Thoracic aorta (tissue), 2 donors: ENCODE results near the gene SLC24A3. TPM values are rescaled to one million over a fixed set of nuclear protein-coding genes. Genes with fewer than 3 reads are reported as not detected.

Source experiments
- ATAC-seq: fragments of 150-250 bp; one replicate; pipeline ENCODE4 v1.8.0; 2017; ENCODE audit warnings: low read depth; ENCODE audit not compliant: insufficient number of reproducible peaks, low FRiP score
- DNase-seq: peaks from one replicate; pipeline ENCODE4 v3.0.0-alpha.2; 2020; ENCODE audit warnings: low spot score
- H3K27ac ChIP-seq, 2 donors: fragments of 200-600 bp; sonication (generic); 1 replicate in 1 of 2; 2 replicates in 1 of 2; pipeline ENCODE4 v1.5.1; 2016; ENCODE audit warnings: mild to moderate bottlenecking in 2 of 2, moderate library complexity in 2 of 2
- H3K27me3 ChIP-seq: fragments of 200-600 bp; sonication (generic); replicated peaks from 2 replicates; pipeline ENCODE4 v1.6.0; 2016; ENCODE audit warnings: mild to moderate bottlenecking; ENCODE audit not compliant: insufficient read depth
- H3K36me3 ChIP-seq: fragments of 200-600 bp; sonication (generic); one replicate; pipeline ENCODE4 v1.5.1; 2016
- H3K4me1 ChIP-seq, 2 donors: fragments of 200-600 bp; sonication (generic); 1 replicate in 1 of 2; 2 replicates in 1 of 2; pipeline versions ENCODE4 v1.5.1 to v1.6.0; 2016; ENCODE audit warnings: low read depth in 2 of 2, mild to moderate bottlenecking in 1 of 2; ENCODE audit not compliant: control insufficient read depth in 1 of 2
- H3K4me3 ChIP-seq: fragments of 200-600 bp; sonication (generic); 2 replicates; pipeline ENCODE4 v1.5.1; 2016; ENCODE audit warnings: mild to moderate bottlenecking
- H3K9me3 ChIP-seq: fragments of 200-600 bp; sonication (generic); 2 replicates; pipeline ENCODE4 v1.5.1; 2016
- CTCF ChIP-seq: fragments of 200-600 bp; sonication (generic); IDR thresholded peaks from one replicate; pipeline ENCODE4 v1.5.1; 2019; ENCODE audit warnings: antibody characterized with exemption
- total RNA-seq, 2 donors: library from RNA; depleted of rRNA; stranded (reverse); fragments of >200 nt; gene quantifications; one replicate each; pipeline versions ENCODE4 v1.1.0 to v1.2.3, GENCODE V29; 2016

Gene SLC24A3
- total RNA-seq, 2 donors from 2014 or later = 8.3 to 31.4 TPM

GRCh38 chr20:19380211-19380610 is 167.8 kb downstream of the SLC24A3 start:
- Histone ChIP-seq H3K27ac (no peak overlapping the region), H3K4me3 (no peak overlapping the region), H3K27me3 (no peaks in the 10 kb centered on the region), H3K4me1 (peaks cover 0 to 22% of the 10 kb centered on the region in 2 donors), H3K36me3 (no peaks in the 10 kb centered on the region), H3K9me3 (no peaks in the 10 kb centered on the region)
- no peak for DNase-seq
- TF ChIP-seq CTCF = no peak
- ATAC-seq = no peak

- no peak for DNase-seq
- Histone ChIP-seq H3K36me3 (no peaks in the 10 kb centered on the region), H3K27me3 (no peaks in the 10 kb centered on the region), H3K27ac (no peak overlapping the region), H3K4me3 (no peak overlapping the region), H3K9me3 (no peaks in the 10 kb centered on the region), H3K4me1 (peaks cover 0 to 8% of the 10 kb centered on the region in 2 donors)
- no peak for TF ChIP-seq CTCF
- no peak for ATAC-seq
Observed at GRCh38 chr20:19381947-19382346, 169.5 kb downstream of the SLC24A3 start.

GRCh38 chr20:19382386-19383340 is 170.2 kb downstream of the SLC24A3 start:
- DNase-seq (no peak), ATAC-seq (no peak)
- Histone ChIP-seq H3K36me3 (no peaks in the 10 kb centered on the region), H3K4me3 (no peak overlapping the region), H3K27me3 (no peaks in the 10 kb centered on the region), H3K4me1 (peaks cover 0 to 5% of the 10 kb centered on the region in 2 donors), H3K27ac (no peak overlapping the region), H3K9me3 (no peaks in the 10 kb centered on the region)
- no peak for TF ChIP-seq CTCF

- Histone ChIP-seq H3K4me1 (no peaks in the 10 kb centered on the region), H3K9me3 (peaks cover 6% of the 10 kb centered on the region), H3K36me3 (no peaks in the 10 kb centered on the region), H3K4me3 (no peak overlapping the region), H3K27me3 (no peaks in the 10 kb centered on the region), H3K27ac (no peak overlapping the region)
- DNase-seq = no peak
- no peak for ATAC-seq
- no peak for TF ChIP-seq CTCF
Observed at GRCh38 chr20:19384940-19385339, 172.5 kb downstream of the SLC24A3 start.

- Histone ChIP-seq H3K9me3 (peaks cover 6% of the 10 kb centered on the region), H3K27me3 (no peaks in the 10 kb centered on the region), H3K4me1 (peaks cover 0 to 5% of the 10 kb centered on the region in 2 donors), H3K27ac (no peak overlapping the region), H3K36me3 (no peaks in the 10 kb centered on the region), H3K4me3 (no peak overlapping the region)
- ATAC-seq (no peak), DNase-seq (no peak)
- TF ChIP-seq CTCF = no peak
Observed at GRCh38 chr20:19387251-19387650, 174.8 kb downstream of the SLC24A3 start.
